A204.1 (cell line): Measurements from ENCODE around the gene ALOXE3.
"Not testable (repeated sequence)": the region's sequence is repeated elsewhere in the genome, so short reads cannot be mapped to it uniquely, and the experiment has no call there.

ENCODE experiments used
- FAIRE-seq: peaks from 2 replicates; lab custom pipeline; 2012; peaks lifted over from hg19 to GRCh38; lab: Jason Lieb, UNC

ALOXE3 gene

DNA sequence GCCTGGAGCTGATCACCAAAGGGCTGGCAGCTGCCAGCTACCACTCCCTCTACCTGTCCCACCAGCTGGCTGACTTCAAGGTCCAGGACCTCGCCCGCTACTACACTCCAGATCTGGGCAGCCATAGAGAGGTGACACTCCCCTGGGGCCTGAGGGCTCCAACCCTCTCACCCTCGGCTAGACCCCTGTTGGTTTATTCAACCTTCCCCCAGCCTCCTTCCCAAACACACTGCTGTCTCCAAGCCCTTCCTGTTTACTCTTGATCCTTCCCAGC is 48.8 kb downstream of the ALOXE3 start:
- FAIRE-seq: no peak

DNA sequence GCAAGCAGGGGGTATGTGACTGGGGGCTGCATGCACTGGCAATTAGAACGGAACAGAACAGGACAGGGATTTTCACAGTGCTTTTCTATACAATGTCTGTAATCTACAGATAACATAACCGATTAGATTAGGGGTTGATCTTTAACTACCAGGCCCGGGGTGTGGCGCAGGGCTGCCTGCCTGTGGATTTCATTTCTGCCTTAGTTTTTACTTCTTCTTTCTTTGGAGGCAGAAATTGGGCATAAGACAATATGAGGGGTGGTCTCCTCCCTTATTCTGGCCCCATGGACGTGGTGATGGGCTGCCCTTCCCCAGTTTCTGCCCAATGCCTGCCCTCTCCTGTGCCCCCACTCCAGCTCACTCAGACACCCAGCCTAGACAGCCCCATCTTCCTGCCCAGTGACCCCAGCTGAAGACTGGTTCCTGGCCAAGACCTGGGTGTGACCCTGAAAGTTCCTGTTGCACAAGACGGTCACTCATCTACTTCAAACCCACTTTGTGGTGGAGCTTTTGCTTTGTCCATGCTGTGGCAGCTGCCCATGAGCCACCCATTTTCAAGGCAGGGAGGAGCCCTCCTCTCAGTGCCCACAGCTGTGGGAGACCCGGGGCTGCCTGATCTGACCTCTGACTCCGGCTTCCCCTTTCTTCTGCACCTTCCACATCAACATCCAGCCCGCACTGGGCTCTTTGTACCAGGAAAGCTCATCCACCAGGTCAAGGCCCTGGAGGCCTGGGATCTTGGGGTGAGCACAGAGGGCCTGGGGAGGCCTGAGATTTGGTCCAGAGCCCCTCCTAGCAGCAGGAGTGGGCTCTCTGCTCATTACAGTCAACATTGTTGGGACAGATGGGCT is 49.4 kb downstream of the ALOXE3 start:
- no peak for FAIRE-seq

DNA sequence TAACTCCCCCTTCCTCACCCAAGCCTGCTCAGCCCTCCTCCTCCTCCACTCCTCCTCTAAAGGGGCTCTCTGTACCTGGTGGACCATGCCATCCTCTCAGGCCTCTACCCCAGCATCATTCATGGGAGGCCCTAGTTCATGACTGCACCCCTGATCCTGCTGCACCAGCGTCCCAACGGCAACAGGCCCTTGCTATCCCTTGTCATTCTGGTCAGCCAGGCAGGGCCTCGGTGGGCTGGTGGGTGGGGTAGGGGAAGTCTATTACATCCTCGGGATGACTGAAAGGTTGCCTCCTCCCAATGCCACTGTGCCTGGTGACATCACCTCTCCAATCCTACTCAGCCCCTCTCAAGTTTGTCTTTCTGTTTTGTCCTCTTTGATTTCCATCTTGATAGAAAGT is 50.5 kb downstream of the ALOXE3 start:
- FAIRE-seq: no peak

DNA sequence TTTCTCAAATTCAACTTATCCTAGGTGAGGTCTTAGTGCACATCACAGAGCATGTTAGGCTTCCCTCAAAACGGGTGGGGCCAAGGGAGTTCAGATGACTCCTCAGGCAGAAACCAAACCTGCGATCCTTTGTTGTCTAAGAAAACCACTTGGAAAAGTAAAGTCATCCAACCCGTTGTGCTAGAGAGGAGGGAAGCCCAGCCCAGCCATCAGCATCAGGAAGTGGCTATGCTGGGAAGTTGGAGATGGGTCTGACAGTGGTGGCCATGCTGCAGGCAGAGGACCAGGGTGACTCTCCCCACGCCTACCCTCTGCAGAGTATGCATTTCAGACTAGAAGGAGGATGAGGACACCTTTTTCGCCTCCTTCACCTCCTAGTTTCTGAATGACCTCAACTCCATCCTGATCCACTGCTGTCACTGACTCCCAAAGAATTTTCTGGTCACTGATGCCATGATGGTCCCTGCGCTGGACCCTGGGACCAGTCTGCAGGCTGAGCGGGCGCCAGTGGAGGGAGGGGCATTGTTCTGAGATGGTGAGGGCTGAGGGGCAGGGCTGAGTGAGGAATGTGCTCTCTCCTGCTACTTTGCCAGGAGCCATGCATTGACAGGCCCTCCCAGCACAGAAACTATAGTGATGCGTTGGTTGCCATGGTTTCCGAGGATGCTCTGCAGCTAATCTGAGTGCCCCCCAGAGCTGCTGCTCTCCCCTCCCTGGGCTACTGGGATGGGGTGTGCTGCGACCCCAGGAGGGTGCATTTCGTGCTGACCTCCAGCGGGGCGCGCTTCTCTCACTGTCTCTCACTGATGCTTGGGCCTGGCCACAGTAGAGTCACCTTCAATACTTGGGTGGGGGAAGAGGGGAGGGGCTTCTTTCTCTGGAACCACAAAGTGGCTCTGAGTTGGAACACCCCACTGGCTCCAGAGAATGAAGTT is 51.2 kb downstream of the ALOXE3 start:
- FAIRE-seq: no peak

DNA sequence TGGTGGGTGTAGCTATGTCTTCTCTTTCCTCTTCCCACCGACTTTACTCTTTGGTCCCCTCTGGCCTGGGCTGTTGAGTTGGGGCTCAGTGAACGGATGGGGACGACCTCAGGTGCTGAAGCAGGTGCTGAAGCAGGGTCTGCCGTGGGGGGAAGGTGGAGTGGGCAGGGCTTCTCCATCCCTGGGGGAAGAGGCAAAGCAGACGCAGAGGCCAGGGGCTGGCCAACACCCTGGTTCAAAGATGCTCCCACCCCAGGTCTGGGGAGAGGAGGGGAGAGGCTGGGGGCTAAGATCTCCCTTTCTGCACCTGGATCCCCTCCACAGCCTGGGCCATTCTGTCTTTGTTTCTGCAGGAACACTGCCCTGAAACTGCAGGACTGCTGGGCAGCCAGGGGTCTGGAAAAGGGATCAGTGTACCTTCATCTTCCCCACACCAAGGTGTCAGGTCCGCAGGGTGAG is 53.7 kb downstream of the ALOXE3 start:
- no peak for FAIRE-seq

DNA sequence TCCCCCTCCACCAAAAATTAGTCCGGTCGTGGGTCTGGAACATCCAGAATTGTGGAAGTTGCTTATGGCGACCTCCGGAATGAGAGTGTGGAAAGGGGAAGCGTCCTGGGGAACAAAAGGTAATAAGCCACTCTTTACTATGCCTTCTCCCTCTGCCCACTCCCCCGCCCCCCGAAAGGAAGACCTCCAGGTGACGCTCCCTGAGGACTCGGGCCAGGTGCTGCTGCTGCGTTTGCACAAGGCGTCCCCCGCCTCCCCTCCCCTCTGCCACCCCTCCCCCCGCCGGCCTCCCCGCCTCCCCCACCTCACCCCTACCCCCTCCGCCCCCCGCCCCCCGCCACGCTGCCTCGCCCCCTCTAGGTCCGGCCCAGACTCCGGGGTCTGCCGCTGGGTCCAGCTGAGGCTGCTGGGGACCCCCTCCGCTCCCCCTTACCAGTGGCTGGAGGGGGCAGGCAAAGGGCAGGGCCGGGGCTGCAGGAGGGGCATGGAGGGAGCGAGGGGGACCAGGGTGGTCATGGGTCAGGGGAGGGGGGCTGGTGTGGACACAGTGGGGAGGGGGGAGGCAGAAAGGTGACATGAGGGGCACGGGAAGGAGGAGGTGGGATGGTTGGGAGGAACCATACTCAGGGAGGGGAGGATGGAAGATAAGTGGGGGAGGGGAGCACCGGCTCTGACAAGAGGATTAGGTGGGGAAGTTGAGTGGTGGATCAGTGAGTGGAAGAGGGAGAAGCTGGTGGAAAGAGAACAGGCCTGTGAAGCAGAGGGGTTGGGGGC is 54.4 kb downstream of the ALOXE3 start:
- no peak for FAIRE-seq

DNA sequence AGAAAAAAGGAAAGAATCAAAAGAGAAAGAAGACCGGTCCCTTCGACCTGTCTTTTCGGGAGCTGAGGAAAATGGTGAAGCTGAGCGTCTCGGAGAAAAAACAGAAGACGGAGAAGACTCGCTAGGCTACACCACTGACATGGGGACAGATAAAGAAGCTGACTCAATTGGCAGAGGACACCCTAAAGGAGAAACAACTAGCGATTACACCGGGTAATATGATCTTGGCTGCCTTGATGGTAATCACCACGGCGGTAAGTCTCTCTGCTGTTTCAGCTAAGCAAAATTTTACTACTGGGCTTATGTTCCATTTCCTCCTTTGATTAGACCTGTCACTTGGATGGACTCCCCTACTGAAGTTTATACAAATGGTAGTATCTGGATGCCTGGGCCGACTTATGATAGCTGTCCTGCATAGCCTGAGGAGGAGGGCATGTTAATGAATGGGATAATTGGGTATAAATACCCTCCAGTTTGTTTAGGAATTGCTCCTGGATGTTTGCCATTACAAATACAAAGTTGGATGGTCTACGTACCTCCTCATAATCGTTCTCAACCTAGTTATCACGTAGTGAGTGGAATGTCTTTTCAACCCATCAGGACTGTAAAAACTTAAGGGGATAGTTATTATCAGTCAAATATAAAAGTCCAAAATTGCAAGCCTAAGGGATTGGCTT is 55.4 kb downstream of the ALOXE3 start:
- FAIRE-seq: no peak

DNA sequence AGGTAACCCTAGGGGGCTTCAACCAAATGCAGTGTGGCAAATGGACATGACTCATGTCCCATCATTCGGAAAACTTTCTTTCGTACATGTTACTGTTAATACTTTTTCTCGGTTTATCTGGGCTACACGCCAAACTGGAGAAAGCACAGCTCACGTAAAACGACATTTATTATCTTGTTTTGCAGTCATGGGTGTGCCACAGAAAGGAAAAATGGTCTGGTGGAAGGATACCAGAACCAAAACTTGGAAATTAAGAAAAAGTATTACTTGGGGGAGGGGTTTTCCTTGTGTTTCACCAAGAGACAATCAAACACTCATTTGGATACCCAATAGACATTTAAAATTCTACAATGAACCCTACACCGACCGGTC is 55.9 kb downstream of the ALOXE3 start:
- no peak for FAIRE-seq

DNA sequence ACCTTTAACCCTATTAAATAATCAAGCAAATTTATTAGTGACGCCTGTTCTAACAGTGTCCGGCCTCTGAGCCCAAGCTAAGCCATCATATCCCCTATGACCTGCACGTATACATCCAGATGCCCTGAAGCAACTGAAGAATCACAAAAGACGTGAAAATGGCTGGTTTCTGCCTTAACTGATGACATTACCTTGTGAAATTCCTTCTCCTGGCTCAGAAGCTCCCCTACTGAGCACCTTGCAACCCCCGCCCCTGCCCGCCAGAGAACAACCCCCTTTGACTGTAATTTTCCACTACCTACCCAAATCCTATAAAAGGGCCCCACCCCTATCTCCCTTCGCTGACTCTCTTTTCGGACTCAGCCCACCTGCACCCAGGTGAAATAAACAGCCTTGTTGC is 56.5 kb downstream of the ALOXE3 start:
- FAIRE-seq: not testable (repeated sequence)

DNA sequence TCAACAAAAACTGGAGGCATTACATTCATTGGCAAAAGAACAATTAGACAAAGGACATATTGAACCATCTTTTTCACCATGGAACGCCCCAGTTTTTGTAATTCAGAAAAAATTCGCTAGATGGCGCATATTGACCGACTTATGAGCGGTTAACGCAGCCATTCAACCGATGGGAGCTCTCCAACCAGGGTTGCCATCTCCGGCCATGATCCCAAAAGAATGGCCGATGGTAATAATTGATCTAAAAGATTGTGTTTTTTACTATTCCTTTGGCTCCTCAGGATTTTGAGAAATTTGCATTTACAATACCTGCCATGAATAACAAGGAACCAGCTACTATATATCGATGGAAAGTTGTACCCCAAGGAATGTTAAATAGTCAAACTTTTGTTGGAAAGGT is 58.0 kb downstream of the ALOXE3 start:
- peak; percentile 96 for FAIRE-seq

DNA sequence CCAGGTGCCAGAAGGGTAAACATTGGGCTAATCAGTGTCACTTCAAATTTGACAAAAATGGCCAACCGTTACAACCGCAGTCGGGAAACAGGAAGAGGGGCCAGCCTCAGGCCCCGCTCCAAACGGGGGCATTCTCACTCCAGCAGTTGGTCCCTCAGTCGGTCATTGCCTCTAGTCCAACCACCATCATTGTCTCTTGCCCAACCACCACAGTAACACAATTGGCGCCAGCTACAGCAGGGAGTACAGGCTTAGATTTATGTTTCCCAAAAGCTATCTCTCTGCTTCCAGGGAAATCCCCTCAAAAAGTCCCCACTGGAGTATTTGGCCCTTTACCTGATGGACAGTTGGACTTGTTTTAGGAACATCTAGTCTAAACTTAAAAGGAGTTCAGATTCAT is 59.2 kb downstream of the ALOXE3 start:
- no peak for FAIRE-seq

DNA sequence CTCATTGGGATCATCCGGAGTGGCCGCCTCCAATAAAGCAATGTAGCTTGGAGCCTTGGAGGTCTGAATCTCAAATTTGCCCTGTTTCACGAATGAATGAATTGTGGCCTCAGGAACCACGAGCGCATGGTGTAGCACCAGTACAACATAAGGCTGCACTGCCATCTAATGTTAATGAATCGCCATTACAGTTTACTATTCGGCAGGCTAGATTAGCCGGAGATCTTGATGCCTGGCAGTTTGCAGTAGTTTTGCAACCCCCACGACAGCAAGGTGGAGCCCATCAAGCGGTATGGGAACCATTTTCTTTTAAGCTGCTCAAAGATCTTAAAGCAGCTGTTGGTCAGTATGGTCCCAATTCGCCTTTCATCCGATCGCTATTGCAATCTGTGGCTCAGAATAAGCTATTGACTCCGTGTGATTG is 60.6 kb downstream of the ALOXE3 start:
- FAIRE-seq: peak; percentile 94

DNA sequence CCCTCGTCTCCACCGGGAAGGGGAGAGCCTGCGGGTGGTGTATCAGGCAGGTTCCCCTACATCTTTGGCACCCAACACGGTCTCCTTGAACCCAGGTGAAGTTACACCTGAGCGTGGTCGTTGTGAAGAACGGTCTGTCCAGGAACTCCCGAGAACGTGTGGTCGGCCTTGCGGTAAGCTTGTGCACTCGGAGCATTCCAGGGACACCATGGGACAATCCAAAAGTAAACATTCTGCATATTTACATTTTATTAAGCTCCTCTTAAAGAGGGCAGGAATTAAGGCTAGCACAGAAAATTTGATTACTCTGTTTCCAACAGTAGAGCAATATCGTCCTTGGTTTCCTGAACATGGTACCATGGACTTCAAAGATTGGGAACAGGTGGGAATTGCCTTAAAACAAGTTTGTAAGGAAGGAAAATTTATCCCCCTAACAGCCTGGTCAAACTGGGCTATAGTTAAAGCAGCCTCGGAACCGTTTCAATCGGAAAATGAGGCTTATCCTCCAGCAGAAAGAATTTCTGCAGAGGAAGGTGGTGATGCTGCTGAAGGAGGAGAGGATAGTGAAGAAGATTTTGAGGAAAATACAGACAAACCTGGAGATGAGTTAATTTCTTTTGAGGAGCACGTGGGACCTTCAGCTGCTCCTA is 61.2 kb downstream of the ALOXE3 start:
- FAIRE-seq: no peak

DNA sequence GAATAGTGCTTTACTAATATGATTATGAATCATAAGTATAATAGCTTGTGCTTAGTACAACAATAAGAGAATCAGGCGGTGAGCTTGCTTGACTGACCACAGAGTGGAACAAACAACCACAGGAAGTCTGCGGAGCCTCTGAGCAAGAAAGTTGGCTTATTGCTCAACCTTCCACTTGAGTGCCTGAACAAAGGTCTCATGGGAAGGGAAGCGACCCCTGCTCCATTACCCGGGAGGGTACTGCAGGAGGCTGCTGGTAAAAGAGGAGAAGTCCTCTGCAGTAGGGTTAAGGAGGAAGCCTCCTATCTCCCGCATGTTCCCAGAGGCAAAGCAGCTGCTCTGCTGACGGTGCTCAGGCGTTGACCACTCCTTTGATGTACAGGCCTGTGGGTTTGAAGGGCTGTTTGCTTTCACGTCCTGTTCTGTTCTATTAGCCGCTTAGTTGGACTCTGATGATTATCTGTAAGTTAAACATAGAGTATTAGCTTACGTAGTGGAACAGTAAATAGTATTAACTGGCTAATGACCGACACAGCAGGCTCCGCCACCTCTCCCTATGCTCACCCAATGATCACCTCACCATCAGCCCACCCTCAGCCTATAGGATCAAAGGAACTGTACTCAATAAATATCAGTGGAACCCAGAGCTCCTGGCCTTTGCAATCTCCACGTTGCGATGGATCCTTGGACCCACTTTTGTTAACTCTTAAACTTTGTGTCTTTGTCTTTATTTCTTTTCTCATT is 61.9 kb downstream of the ALOXE3 start:
- no peak for FAIRE-seq

DNA sequence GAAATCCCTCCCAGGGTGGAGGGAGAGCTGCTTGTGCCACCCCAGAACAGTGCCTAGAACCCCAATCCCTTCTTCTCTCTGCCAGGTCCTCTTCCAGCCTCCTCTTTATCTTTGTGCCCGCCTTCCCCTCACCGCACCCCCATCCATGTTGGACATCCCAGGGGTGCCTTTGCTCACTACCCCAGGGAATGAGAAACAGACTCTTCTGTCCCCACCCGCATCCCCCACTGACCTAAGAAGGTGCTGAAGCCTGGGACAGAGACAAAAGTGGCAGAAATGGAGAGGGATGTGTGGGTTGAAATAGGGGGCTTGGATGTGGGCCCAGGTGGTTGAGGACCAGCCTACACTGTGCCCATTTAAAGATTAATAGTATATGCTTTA is 62.5 kb downstream of the ALOXE3 start:
- no peak for FAIRE-seq

DNA sequence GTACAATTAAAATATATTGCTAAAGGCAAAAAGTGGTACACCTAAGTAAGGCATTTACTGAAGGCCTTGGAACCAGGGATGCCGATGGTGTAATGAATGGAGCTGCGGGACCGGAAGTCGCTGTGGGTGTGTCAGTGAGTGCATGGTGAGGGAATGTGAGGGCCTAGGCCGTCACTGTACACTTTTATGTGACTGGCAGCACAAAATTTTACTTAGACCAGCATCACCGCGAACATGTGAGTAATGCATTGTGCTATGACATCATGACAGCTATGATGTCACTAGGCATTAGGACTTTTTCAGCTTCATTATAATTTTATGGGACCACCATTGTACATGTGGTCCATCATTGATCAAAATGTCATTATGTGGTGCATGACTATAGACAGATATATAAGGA is 64.7 kb downstream of the ALOXE3 start:
- FAIRE-seq: no peak

DNA sequence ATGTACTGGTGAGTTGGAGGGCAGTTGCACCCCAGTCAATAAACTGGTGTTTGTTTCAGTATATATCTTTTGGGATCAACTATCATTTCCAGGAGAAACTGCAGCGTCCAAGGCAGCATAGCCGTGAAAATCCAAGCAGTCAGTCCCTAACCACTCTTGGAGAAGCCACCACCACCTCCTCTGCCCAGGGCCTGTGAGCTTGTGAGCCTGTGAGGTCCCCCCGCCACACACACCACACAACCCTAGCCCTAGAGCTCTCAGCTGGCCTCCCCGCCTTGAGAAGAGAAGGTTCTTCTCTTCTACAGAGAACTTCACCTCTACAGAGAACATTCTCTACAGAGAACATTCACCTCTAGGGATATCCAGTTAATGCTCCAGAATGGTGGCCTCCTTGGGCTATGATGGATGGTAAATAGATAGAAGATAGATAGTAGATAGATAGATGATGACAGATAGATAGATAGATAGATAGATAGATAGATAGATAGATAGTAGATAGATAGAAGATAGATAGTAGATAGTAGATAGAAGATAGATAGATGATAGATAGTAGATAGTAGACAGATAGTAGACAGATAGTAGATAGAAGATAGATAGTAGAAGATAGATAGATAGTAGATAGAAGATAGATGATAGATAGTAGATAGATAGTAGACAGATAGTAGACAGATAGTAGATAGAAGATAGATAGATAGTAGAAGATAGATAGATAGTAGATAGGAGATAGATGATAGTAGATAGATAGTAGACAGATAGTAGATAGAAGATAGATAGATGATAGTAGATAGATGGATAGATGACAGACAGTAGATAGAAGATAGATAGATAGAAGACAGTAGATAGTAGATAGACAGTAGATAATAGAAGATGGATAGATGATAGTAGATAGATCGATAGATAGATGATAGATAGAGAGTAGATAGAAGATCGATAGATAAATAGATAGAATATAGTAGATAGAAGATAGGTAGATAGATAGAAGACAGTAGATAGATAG is 65.8 kb downstream of the ALOXE3 start:
- peak; percentile 41 for FAIRE-seq

DNA sequence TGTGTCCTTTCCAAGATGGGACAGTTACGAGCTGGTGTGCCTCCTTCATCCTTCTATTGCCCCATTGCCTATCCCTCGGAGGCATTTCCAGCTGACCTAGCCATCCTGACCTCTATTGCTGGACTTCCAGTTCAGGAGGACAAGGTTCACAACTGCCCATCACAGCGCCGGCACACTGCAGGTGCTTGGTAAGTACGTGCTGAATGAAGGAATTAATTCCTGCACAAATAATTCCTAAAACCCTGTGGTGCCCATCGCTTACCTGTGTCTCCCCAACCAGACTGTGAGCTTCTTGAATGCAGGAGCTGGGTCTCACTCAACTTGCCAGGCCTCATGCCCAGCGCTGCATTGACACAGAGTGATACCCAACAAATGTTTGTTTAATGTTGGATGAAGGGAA is 66.5 kb downstream of the ALOXE3 start:
- FAIRE-seq: no peak

DNA sequence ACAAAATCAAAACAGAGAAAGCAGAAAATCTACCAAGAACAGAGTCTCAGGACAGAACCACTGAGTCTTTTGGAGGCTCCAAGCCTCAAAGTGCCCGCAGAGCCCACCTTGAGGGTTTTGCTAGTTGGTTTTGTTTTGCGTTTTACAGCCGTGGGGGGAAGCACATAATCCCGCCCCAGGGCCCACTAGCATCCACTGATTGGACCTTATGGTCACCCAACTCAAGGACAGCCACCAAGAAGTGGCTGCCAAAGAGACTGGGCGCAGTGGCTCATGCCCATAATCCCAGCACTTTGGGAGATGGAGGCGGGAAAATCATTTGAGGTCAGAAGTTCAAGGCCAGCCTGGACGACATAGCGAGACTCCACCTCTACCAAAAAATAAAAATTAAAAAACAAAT is 69.6 kb downstream of the ALOXE3 start:
- no peak for FAIRE-seq

DNA sequence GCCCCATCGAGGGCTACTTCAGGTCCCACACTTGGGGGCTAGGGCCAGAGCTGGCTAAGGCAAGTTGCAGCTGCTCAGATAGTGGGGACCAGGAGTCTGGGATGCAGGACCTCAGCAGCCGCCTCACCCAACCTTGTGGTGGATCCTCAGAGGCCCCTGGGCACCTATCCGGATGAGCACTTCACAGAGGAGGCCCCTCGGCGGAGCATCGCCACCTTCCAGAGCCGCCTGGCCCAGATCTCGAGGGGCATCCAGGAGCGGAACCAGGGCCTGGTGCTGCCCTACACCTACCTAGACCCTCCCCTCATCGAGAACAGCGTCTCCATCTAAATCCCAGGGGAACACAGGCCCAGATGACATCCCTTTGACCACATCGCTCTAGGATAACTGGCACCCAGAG is 70.1 kb downstream of the ALOXE3 start:
- FAIRE-seq: no peak
